Measurements from ENCODE around the gene DYNC1LI1. TPM values are rescaled to one million over a fixed set of nuclear protein-coding genes. Genes with fewer than 3 reads are reported as not detected.

Gene DYNC1LI1
- total and polyA plus RNA-seq, 2 of the 4 experiments (the other 2 are of a cell fraction) = 25.2 to 30.8 TPM

- H3K18ac ChIP-seq (ENCODE audit: low read depth, low read length) = no peak overlapping the region
- H3K9ac ChIP-seq (ENCODE audit: low read depth, low read length) = no peak overlapping the region
- ChIA-PET POLR2A (ENCODE audit: unreplicated experiment) (no interaction called here), CTCF (no interaction called here)
- H2BK15ac ChIP-seq (ENCODE audit: low read depth, low read length) = no peak overlapping the region
- H4K5ac ChIP-seq (ENCODE audit: low read depth, low read length) = no peak overlapping the region
- H3K27me3 ChIP-seq (ENCODE audit: control insufficient read depth, insufficient read depth, low read length) = no peaks in the 10 kb centered on the region
- H2AK5ac ChIP-seq (ENCODE audit: low read depth, low read length) = no peak overlapping the region
- H3K9me3 ChIP-seq (ENCODE audit: control insufficient read depth, insufficient read depth, low read length) = no peaks in the 10 kb centered on the region
- H3K14ac ChIP-seq (replicated peaks; ENCODE audit: low read depth, low read length) = no peak overlapping the region
- DNase-seq (peak; percentile 37), ATAC-seq (ENCODE audit: low read depth) (no peak)
- H2BK20ac ChIP-seq (ENCODE audit: low read depth, low read length) = no peak overlapping the region
- no peaks in the 10 kb centered on the region for H3K4me1 ChIP-seq (ENCODE audit: control insufficient read depth, insufficient read depth, low read length)
- no peak overlapping the region for H4K91ac ChIP-seq (ENCODE audit: insufficient read depth, low read depth, low read length)
- H3K4me2 ChIP-seq (ENCODE audit: low read depth, low read length) = no peak overlapping the region
- no CpG with 5 or more reads among the region's 7 CpGs for WGBS, 2 experiments (ENCODE audit: extremely low coverage in 2 of 2, insufficient read length in 1 of 2)
- no peaks in the 10 kb centered on the region for H4K20me1 ChIP-seq (ENCODE audit: insufficient read depth, low read length)
- no peak overlapping the region for H2AK9ac ChIP-seq (replicated peaks; ENCODE audit: low read depth, low read length, poor library complexity)
- H3K23ac ChIP-seq (ENCODE audit: low read depth, low read length) = no peak overlapping the region
- in situ Hi-C loops (cut with MboI; ENCODE audit: low sequenced_read_pairs) (loop anchor here (5.0 kb wide), 1 partner anchor 159 kb away; no protein-coding TSS in a partner anchor), intact Hi-C loops (cut with micrococcal nuclease) (no loop called here), dilution Hi-C loops (cut with HindIII; ENCODE audit: low sequenced_read_pairs, unreplicated experiment) (no loop called here)
- TF ChIP-seq MAFK (IDR thresholded peaks at IDR 0.05; ENCODE audit: low read depth, low read length) (no peak), SMC3 (IDR thresholded peaks at IDR 0.05; ENCODE audit: low read depth, low read length) (no peak), RAD21 (IDR thresholded peaks at IDR 0.05; ENCODE audit: low read length) (no peak), CTCF (conservative IDR thresholded peaks at IDR 0.05; ENCODE audit: low read depth, low read length) (no peak)
- no peaks in the 10 kb centered on the region for H3K36me3 ChIP-seq (ENCODE audit: control insufficient read depth, insufficient read depth, low read length)
- no peak overlapping the region for H3K4ac ChIP-seq (ENCODE audit: low read depth, low read length)
- no peak overlapping the region for H3K27ac ChIP-seq (ENCODE audit: insufficient read depth, low read length)
- no peak overlapping the region for H3K4me3 ChIP-seq (ENCODE audit: insufficient read depth, low read depth, low read length)
- no peak overlapping the region for H2BK120ac ChIP-seq (ENCODE audit: low read depth, low read length)
- no peak overlapping the region for H4K8ac ChIP-seq (ENCODE audit: low read depth in 2 of 2, low read length in 2 of 2)
- H2AFZ ChIP-seq (replicated peaks; ENCODE audit: low read length, poor library complexity) = no peak overlapping the region
- H3K56ac ChIP-seq (ENCODE audit: extremely low read depth, insufficient read depth, low read length) = no peak overlapping the region
- BruUV-seq (replicated peaks) = no TSS peak
- H3K9me1 ChIP-seq (ENCODE audit: insufficient read depth, low read length) = no peaks in the 10 kb centered on the region; the same call in 1 of the 2 replicates
- H3K79me1 ChIP-seq (ENCODE audit: low read depth in 1 of 2, low read length in 2 of 2) = no peaks in the 10 kb centered on the region
- no peak overlapping the region for H2BK5ac ChIP-seq (ENCODE audit: low read depth, low read length, poor library complexity, severe bottlenecking)
These were observed 61.9 kb downstream of the DYNC1LI1 start for GRCh38 chr3:32508711-32509110.

Measured in IMR-90 (cell line).